Keratinocyte (primary cell): Measurements from ENCODE around the gene GIPC1. TPM values are rescaled to one million over a fixed set of nuclear protein-coding genes. Genes with fewer than 3 reads are reported as not detected.

Experiments used
- DNase-seq: peaks from one replicate; pipeline ENCODE4 v3.0.0-alpha.2; 2011; ENCODE audit warnings: low read depth, missing footprints, low spot score
- FAIRE-seq: peaks from 2 replicates; lab custom pipeline; 2011; peaks lifted over from hg19 to GRCh38; lab: Jason Lieb, UNC
- H2AFZ ChIP-seq: 2 replicates; pipeline ENCODE4 v1.6.0; 2012; ENCODE audit warnings: low read length, control low read depth, inconsistent platforms; ENCODE audit not compliant: control insufficient read depth
- H3K27ac ChIP-seq: 2 replicates; pipeline ENCODE4 v1.5.1; 2011; ENCODE audit warnings: low read length; ENCODE audit not compliant: control insufficient read depth, insufficient read depth
- H3K27me3 ChIP-seq: 3 replicates; pipeline ENCODE4 v1.6.0; 2011; ENCODE audit warnings: low read length; ENCODE audit not compliant: control insufficient read depth, insufficient read depth; ENCODE audit errors: extremely low read depth
- H3K36me3 ChIP-seq, 2 experiments: 2 replicates in 1 of 2; 3 replicates in 1 of 2; pipeline ENCODE4 v1.5.1; 2011; ENCODE audit warnings: low read length in 2 of 2, mild to moderate bottlenecking in 1 of 2; ENCODE audit not compliant: control insufficient read depth in 2 of 2, insufficient read depth in 2 of 2; ENCODE audit errors: extremely low read depth in 1 of 2
- H3K4me1 ChIP-seq: 3 replicates; pipeline ENCODE4 v1.5.1; 2011; ENCODE audit warnings: low read length; ENCODE audit not compliant: control insufficient read depth, insufficient read depth; ENCODE audit errors: extremely low read depth
- H3K4me2 ChIP-seq: 3 replicates; pipeline ENCODE4 v1.6.0; 2011; ENCODE audit warnings: low read depth, low read length; ENCODE audit not compliant: control insufficient read depth, insufficient read depth; ENCODE audit errors: extremely low read depth
- H3K4me3 ChIP-seq, 3 experiments: fragments of 200-600 bp in 1 of 3; sonication (generic) in 1 of 3; 2 replicates in 2 of 3; 3 replicates in 1 of 3; pipeline ENCODE4 v1.5.1; 2011 to 2016; ENCODE audit warnings: low read length in 3 of 3, mild to moderate bottlenecking in 3 of 3, control low read depth in 2 of 3, inconsistent platforms in 1 of 3, low read depth in 1 of 3, mixed read lengths in 1 of 3, mixed run types in 1 of 3, moderate library complexity in 1 of 3; ENCODE audit not compliant: control insufficient read depth in 2 of 3, insufficient read depth in 2 of 3; ENCODE audit errors: extremely low read depth in 1 of 3
- H3K79me2 ChIP-seq: 2 replicates; pipeline ENCODE4 v1.6.0; 2012; ENCODE audit warnings: low read length; ENCODE audit not compliant: control insufficient read depth, insufficient read depth
- H3K9ac ChIP-seq: 3 replicates; pipeline ENCODE4 v1.6.0; 2011; ENCODE audit warnings: low read length; ENCODE audit not compliant: control insufficient read depth, insufficient read depth; ENCODE audit errors: extremely low read depth
- H3K9me1 ChIP-seq: 3 replicates; pipeline ENCODE4 v1.6.0; 2011; ENCODE audit warnings: low read length; ENCODE audit not compliant: control insufficient read depth, insufficient read depth; ENCODE audit errors: extremely low read depth
- H3K9me3 ChIP-seq: 2 replicates; pipeline ENCODE4 v1.5.1; 2012; ENCODE audit warnings: low read depth, low read length; ENCODE audit not compliant: control insufficient read depth
- H4K20me1 ChIP-seq: 3 replicates; pipeline ENCODE4 v1.6.0; 2011; ENCODE audit warnings: low read length; ENCODE audit not compliant: control insufficient read depth, insufficient read depth; ENCODE audit errors: extremely low read depth
- CTCF ChIP-seq, 3 experiments: IDR thresholded peaks in 1 of 3; conservative IDR thresholded peaks in 1 of 3; optimal IDR thresholded peaks in 1 of 3; 2 replicates in 2 of 3; 3 replicates in 1 of 3; pipeline versions ENCODE3 to v1.5.1; 2011; ENCODE audit warnings: low read length in 3 of 3, mild to moderate bottlenecking in 3 of 3, moderate library complexity in 2 of 3, control low read depth in 1 of 3, inconsistent platforms in 1 of 3; ENCODE audit not compliant: insufficient read depth in 2 of 3; ENCODE audit errors: extremely low read depth in 1 of 3
- EZH2 ChIP-seq: IDR thresholded peaks from one replicate; pipeline ENCODE4 v1.6.1; 2012; ENCODE audit warnings: inconsistent platforms, mild to moderate bottlenecking, low read length, moderate library complexity
- dilution Hi-C: fragments of 300-500 bp; cut with MboI; formaldehyde crosslinking; loops from one replicate; pipeline ENCODE4 v1.7.0; 2020; ENCODE audit warnings: low sequenced_read_pairs; ENCODE audit not compliant: extremely low pct_ligation_motif_present
- polyA plus RNA-seq, 5 experiments: library from polyadenylated mRNA; depleted of rRNA in 3 of 5; stranded (reverse) in 3 of 5; stranded (forward) in 1 of 5; unstranded in 1 of 5; fragments of >200 nt; gene quantifications; 1 replicate in 1 of 5; 2 replicates in 3 of 5; 3 replicates in 1 of 5; pipeline versions ENCODE4 v1.2.1 to v1.2.3, GENCODE V29; 2011 to 2012; ENCODE audit warnings: missing spikeins in 2 of 5, low read depth in 1 of 5, low replicate concordance in 1 of 5

The GIPC1 gene
- polyA plus RNA-seq, 1 donor (not counting 4 experiments of a cell fraction or from before 2014, with no cell fraction given), result 166 TPM

DNA sequence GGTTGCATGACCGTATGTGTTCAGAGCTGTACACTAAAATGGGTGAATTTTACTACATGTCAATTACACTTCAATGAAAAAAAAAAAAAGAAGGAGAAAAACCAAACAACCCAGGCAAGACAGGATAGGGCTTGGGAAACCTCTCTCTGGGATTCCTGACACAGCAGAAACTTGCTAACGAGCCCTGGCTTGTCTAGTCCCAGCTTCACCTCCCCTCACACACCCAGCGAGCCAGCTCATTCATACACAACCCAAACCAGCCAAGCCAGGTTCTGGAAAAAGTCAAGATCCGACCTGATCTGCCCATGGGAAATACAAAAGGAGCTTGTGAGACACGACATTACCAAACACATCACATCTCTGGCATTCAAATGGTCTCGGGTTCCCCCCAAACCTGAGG is 29.8 kb upstream of the GIPC1 start:
- H3K79me2 ChIP-seq, result peaks cover 13% of the 10 kb centered on the region
- TF ChIP-seq CTCF (optimal IDR thresholded peaks at IDR 0.05 in 1 of 3, IDR thresholded peaks at IDR 0.05 in 1 of 3, conservative IDR thresholded peaks at IDR 0.05 in 1 of 3; ENCODE audit: extremely low read depth in 1 of 3, insufficient read depth in 2 of 3, low read length in 3 of 3), result no peak
- TF ChIP-seq EZH2, result no peak
- H3K9ac ChIP-seq, result peak overlapping the region; percentile 83
- H3K4me2 ChIP-seq, result peak overlapping the region; percentile 95
- H4K20me1 ChIP-seq, result no peaks in the 10 kb centered on the region
- H3K9me3 ChIP-seq, result no peaks in the 10 kb centered on the region
- DNase-seq (no peak), FAIRE-seq (peak; percentile 90)
- H3K27me3 ChIP-seq, result no peaks in the 10 kb centered on the region
- peaks cover 34% of the 10 kb centered on the region for H3K4me1 ChIP-seq
- H3K27ac ChIP-seq, result peak overlapping the region; percentile 99
- H3K9me1 ChIP-seq, result peaks cover 2% of the 10 kb centered on the region
- H2AFZ ChIP-seq, result no peak overlapping the region
- no peaks in the 10 kb centered on the region for H3K36me3 ChIP-seq
- peak overlapping the region in 2 of 3 experiments; percentile 47 to 54 for H3K4me3 ChIP-seq
- dilution Hi-C loops, result no loop called here

GRCh38 chr19:14520543-14520942 is 24.6 kb upstream of the GIPC1 start:
- H3K9me1 ChIP-seq, result peaks cover 4% of the 10 kb centered on the region
- dilution Hi-C loops, result no loop called here
- H3K27ac ChIP-seq, result peak overlapping the region; percentile 97
- peaks cover 33% of the 10 kb centered on the region for H3K4me1 ChIP-seq
- H3K4me2 ChIP-seq, result peak overlapping the region; percentile 35
- H3K9ac ChIP-seq, result peak overlapping the region; percentile 60
- H3K79me2 ChIP-seq, result peaks cover 26% of the 10 kb centered on the region
- no peaks in the 10 kb centered on the region for H3K9me3 ChIP-seq
- no peak overlapping the region for H3K4me3 ChIP-seq
- no peak for FAIRE-seq
- no peak overlapping the region for H2AFZ ChIP-seq
- H3K27me3 ChIP-seq, result no peaks in the 10 kb centered on the region
- TF ChIP-seq CTCF (optimal IDR thresholded peaks at IDR 0.05 in 1 of 3, IDR thresholded peaks at IDR 0.05 in 1 of 3, conservative IDR thresholded peaks at IDR 0.05 in 1 of 3; ENCODE audit: extremely low read depth in 1 of 3, insufficient read depth in 2 of 3, low read length in 3 of 3), result no peak
- no peak for TF ChIP-seq EZH2
- no peak for DNase-seq
- peaks cover 12 to 17% of the 10 kb centered on the region in 2 experiments for H3K36me3 ChIP-seq
- peaks cover 20% of the 10 kb centered on the region for H4K20me1 ChIP-seq
